CD14-positive monocyte (primary cell): Measurements from ENCODE around the gene AFDN. TPM values are rescaled to one million over a fixed set of nuclear protein-coding genes. Genes with fewer than 3 reads are reported as not detected.

ENCODE experiments used
- DNase-seq, 3 donors: peaks; one replicate each; pipeline ENCODE4 v3.0.0-alpha.2; 2011 to 2022
- H2AFZ ChIP-seq: 2 replicates; pipeline ENCODE4 v1.6.0; 2012; ENCODE audit warnings: mild to moderate bottlenecking, low read depth, low read length, inconsistent platforms; ENCODE audit not compliant: insufficient read depth, poor library complexity, severe bottlenecking
- H3K27ac ChIP-seq, 2 donors: 1 replicate in 1 of 2; 2 replicates in 1 of 2; pipeline ENCODE4 v1.5.1; 2012 to 2013; ENCODE audit warnings: low read length in 2 of 2, control low read depth in 1 of 2, inconsistent platforms in 1 of 2, low read depth in 1 of 2, mild to moderate bottlenecking in 1 of 2
- H3K27me3 ChIP-seq, 2 donors: one replicate each; pipeline versions ENCODE4 v1.6.0 to v1.6.1; 2011 to 2013; ENCODE audit warnings: low read length in 2 of 2; ENCODE audit not compliant: control insufficient read depth in 2 of 2, insufficient read depth in 2 of 2
- H3K36me3 ChIP-seq, 2 donors: replicated peaks in 1 of 2; 1 replicate in 1 of 2; 2 replicates in 1 of 2; pipeline versions ENCODE4 v1.5.1 to v1.6.1; 2012 to 2013; ENCODE audit warnings: low read length in 2 of 2, control low read depth in 1 of 2, inconsistent platforms in 1 of 2, mild to moderate bottlenecking in 1 of 2; ENCODE audit not compliant: insufficient read depth in 2 of 2, control insufficient read depth in 1 of 2
- H3K4me1 ChIP-seq, 2 donors: 1 replicate in 1 of 2; 2 replicates in 1 of 2; pipeline versions ENCODE4 v1.5.1 to v1.6.1; 2012 to 2013; ENCODE audit warnings: low read length in 2 of 2, control low read depth in 1 of 2, inconsistent platforms in 1 of 2, mild to moderate bottlenecking in 1 of 2, moderate library complexity in 1 of 2; ENCODE audit not compliant: insufficient read depth in 2 of 2, control insufficient read depth in 1 of 2
- H3K4me2 ChIP-seq: replicated peaks from 2 replicates; pipeline ENCODE3; 2012; ENCODE audit warnings: low read length, moderate library complexity, mild to moderate bottlenecking; ENCODE audit not compliant: poor library complexity, severe bottlenecking; ENCODE audit errors: extremely low read depth
- H3K4me3 ChIP-seq, 3 experiments: fragments of 200-600 bp in 1 of 3; sonication (generic) in 1 of 3; replicated peaks in 1 of 3; 1 replicate in 2 of 3; 2 replicates in 1 of 3; pipeline ENCODE4 v1.5.1; 2011 to 2013; ENCODE audit warnings: low read length in 3 of 3, mild to moderate bottlenecking in 3 of 3, control low read depth in 2 of 3, low read depth in 2 of 3, inconsistent platforms in 1 of 3, moderate library complexity in 1 of 3
- H3K79me2 ChIP-seq: 2 replicates; pipeline ENCODE4 v1.6.0; 2012; ENCODE audit warnings: mild to moderate bottlenecking, control low read depth, inconsistent platforms, low read length, moderate library complexity; ENCODE audit not compliant: insufficient read depth
- H3K9ac ChIP-seq: 2 replicates; pipeline ENCODE4 v1.6.0; 2017; ENCODE audit warnings: low read length, mild to moderate bottlenecking; ENCODE audit not compliant: insufficient read depth, poor library complexity, severe bottlenecking
- H3K9me3 ChIP-seq, 2 donors: replicated peaks in 1 of 2; 1 replicate in 1 of 2; 2 replicates in 1 of 2; pipeline versions ENCODE4 v1.5.1 to v1.6.1; 2012 to 2013; ENCODE audit warnings: low read length in 2 of 2, control low read depth in 1 of 2; ENCODE audit not compliant: control insufficient read depth in 1 of 2, insufficient read depth in 1 of 2
- H4K20me1 ChIP-seq: 2 replicates; pipeline ENCODE4 v1.6.0; 2012; ENCODE audit warnings: mild to moderate bottlenecking, low read length, control low read depth, moderate library complexity; ENCODE audit not compliant: insufficient read depth
- H3K27ac Mint-ChIP-seq, 7 donors: one replicate each; pipeline ENCODE4 v1.8.0; 2020; ENCODE audit warnings: mild to moderate bottlenecking in 7 of 7, mixed read lengths in 7 of 7, moderate library complexity in 6 of 7, inconsistent platforms in 2 of 7
- H3K27me3 Mint-ChIP-seq, 3 donors: one replicate each; pipeline ENCODE4 v1.8.0; 2021 to 2022; ENCODE audit warnings: low read depth in 3 of 3, mild to moderate bottlenecking in 3 of 3, mixed read lengths in 3 of 3, moderate library complexity in 3 of 3, inconsistent platforms in 1 of 3
- H3K36me3 Mint-ChIP-seq, 2 donors: one replicate each; pipeline ENCODE4 v1.8.0; 2020; ENCODE audit warnings: mixed read lengths in 2 of 2, inconsistent platforms in 1 of 2, mild to moderate bottlenecking in 1 of 2
- H3K4me1 Mint-ChIP-seq: one replicate; pipeline ENCODE4 v1.8.0; 2020; ENCODE audit warnings: mild to moderate bottlenecking, mixed read lengths
- H3K4me3 Mint-ChIP-seq, 2 donors: one replicate each; pipeline ENCODE4 v1.8.0; 2020; ENCODE audit warnings: mild to moderate bottlenecking in 2 of 2, mixed read lengths in 2 of 2, moderate library complexity in 1 of 2
- H3K9me3 Mint-ChIP-seq, 7 donors: one replicate each; pipeline ENCODE4 v1.8.0; 2020 to 2022; ENCODE audit warnings: mixed read lengths in 7 of 7, mild to moderate bottlenecking in 6 of 7, moderate library complexity in 6 of 7, inconsistent platforms in 2 of 7
- WGBS: methylation state at CpG from one replicate; pipeline ENCODE4 v1.1.5; 2013; ENCODE audit warnings: missing lambda C conversion rate; ENCODE audit not compliant: insufficient coverage; 5-methylcytosine and 5-hydroxymethylcytosine counted together
- intact Hi-C, 2 donors: fragments of 100-400 bp; cut with micrococcal nuclease; formaldehyde crosslinking; loops; one replicate each; pipeline versions ENCODE4 v1.15.0 to v1.15.1; 2023
- polyA plus RNA-seq, 3 donors: library from polyadenylated mRNA; depleted of rRNA in 1 of 3; unstranded in 2 of 3; stranded (reverse) in 1 of 3; fragments of 300-500 nt in 2 of 3; fragments of >200 nt in 1 of 3; fragmentation: Illumina TruSeq in 2 of 3; gene quantifications; 1 replicate in 2 of 3; 2 replicates in 1 of 3; pipeline ENCODE4 v1.2.3, GENCODE V29; 2012 to 2021
- TF ChIP-seq, protein P1 (sequence below): fragments of 200-600 bp; IDR thresholded peaks from one replicate; pipeline ENCODE4 v1.8.0; 2022; ENCODE audit warnings: antibody characterized with exemption, mild to moderate bottlenecking

The AFDN gene
- polyA plus RNA-seq, 3 donors: 0.03 to 1.5 TPM; not detected in 1

DNA sequence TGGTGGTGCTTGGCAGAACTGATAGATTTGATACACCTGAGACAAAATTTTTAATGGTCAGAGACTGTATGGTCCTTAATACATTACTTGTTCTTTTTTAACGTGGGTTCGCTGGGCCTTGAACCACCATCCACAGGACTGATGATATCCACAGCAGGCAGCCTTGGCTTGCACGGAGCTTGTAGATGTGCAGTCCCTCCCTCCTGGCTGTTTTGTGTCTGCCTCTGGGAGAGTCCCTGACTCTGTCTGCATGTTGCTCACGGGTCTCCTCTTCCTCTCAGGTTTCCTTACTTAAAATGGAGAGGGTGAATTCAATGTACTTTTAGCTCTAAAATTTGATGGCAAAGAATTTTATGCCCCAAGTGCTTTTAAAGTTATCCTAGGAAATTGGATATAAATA lies 188.3 kb downstream of the AFDN start:
- Histone ChIP-seq H4K20me1 (no peaks in the 10 kb centered on the region), H3K36me3 (no peaks in the 10 kb centered on the region), H3K4me2 (no peak overlapping the region), H3K4me3 (no peak overlapping the region), H3K9me3 (peaks cover 32 to 44% of the 10 kb centered on the region in 2 donors), H3K4me1 (no peaks in the 10 kb centered on the region), H3K27ac (no peak overlapping the region), H3K9ac (no peak overlapping the region), H2AFZ (no peak overlapping the region), H3K79me2 (no peaks in the 10 kb centered on the region), H3K27me3 (no peaks in the 10 kb centered on the region)
- intact Hi-C loops: no loop called here
- H3K27me3 Mint-ChIP-seq: peaks cover 0 to 3% (median 0%) of the 10 kb centered on the region in 3 donors
- TF ChIP-seq, protein P1, sequence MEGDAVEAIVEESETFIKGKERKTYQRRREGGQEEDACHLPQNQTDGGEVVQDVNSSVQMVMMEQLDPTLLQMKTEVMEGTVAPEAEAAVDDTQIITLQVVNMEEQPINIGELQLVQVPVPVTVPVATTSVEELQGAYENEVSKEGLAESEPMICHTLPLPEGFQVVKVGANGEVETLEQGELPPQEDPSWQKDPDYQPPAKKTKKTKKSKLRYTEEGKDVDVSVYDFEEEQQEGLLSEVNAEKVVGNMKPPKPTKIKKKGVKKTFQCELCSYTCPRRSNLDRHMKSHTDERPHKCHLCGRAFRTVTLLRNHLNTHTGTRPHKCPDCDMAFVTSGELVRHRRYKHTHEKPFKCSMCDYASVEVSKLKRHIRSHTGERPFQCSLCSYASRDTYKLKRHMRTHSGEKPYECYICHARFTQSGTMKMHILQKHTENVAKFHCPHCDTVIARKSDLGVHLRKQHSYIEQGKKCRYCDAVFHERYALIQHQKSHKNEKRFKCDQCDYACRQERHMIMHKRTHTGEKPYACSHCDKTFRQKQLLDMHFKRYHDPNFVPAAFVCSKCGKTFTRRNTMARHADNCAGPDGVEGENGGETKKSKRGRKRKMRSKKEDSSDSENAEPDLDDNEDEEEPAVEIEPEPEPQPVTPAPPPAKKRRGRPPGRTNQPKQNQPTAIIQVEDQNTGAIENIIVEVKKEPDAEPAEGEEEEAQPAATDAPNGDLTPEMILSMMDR: no peak
- H3K36me3 Mint-ChIP-seq: no peaks in the 10 kb centered on the region
- H3K9me3 Mint-ChIP-seq: peaks cover 16 to 45% (median 42%) of the 10 kb centered on the region in 7 donors
- WGBS: no CpG with 5 or more reads among the region's 4 CpGs
- DNase-seq: no peak
- no peak overlapping the region for H3K27ac Mint-ChIP-seq
- H3K4me3 Mint-ChIP-seq: no peak overlapping the region
- H3K4me1 Mint-ChIP-seq: no peaks in the 10 kb centered on the region

DNA sequence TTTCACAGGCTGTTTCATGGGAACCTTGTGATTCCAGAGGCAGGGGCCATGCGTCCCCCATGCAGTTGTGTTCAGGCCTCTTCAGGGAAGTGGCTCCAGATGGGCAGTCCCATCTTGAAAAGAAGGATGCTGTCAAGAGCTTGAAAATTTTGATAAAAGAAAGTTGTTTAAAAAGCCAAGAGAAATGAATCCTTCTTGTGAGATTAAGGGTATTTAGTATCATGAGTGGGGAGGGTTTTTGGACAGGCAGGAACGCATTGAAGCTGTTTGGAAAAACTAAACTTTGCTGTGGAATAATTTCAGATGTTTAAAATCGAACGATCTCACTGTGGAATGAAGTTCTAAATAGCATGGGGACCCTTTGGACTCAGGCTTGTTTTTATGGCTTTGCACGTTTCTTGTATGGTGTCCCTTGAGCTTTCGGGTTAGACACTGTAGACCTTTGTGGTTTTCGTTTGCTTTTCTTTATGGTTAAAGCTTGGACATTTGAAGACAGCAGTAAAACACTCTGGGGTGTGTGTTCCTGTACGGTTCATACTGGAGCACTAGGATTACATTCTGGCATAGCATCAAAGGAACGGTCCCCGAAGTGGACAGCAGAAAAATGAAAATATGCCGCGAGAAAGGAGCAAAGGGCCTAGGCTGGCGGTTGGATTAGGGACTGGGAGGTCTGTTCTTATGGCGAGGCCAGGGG lies 188.9 kb downstream of the AFDN start:
- H3K4me3 ChIP-seq: no peak overlapping the region
- WGBS: 96% methylated on average over 14 of the region's 14 CpGs
- no peaks in the 10 kb centered on the region for H3K27me3 ChIP-seq
- peaks cover 0 to 3% (median 2%) of the 10 kb centered on the region in 3 donors for H3K27me3 Mint-ChIP-seq
- H2AFZ ChIP-seq: no peak overlapping the region
- no peaks in the 10 kb centered on the region for H3K36me3 Mint-ChIP-seq
- DNase-seq: no peak
- H3K9me3 ChIP-seq: peaks cover 32 to 44% of the 10 kb centered on the region in 2 donors
- no peaks in the 10 kb centered on the region for H3K4me1 Mint-ChIP-seq
- no peak overlapping the region for H3K9ac ChIP-seq
- H3K79me2 ChIP-seq: no peaks in the 10 kb centered on the region
- no peak overlapping the region for H3K4me2 ChIP-seq
- no peaks in the 10 kb centered on the region for H4K20me1 ChIP-seq
- intact Hi-C loops: no loop called here
- TF ChIP-seq, protein P1: no peak
- H3K27ac ChIP-seq: no peak overlapping the region
- H3K27ac Mint-ChIP-seq: no peak overlapping the region
- H3K36me3 ChIP-seq: no peaks in the 10 kb centered on the region
- peaks cover 13 to 45% (median 40%) of the 10 kb centered on the region in 7 donors for H3K9me3 Mint-ChIP-seq
- no peaks in the 10 kb centered on the region for H3K4me1 ChIP-seq
- no peak overlapping the region for H3K4me3 Mint-ChIP-seq
